Measurements from ENCODE around the gene DDAH2.

Gene DDAH2

GRCh38 chr6:31760790-31761189 is 31.7 kb upstream of the DDAH2 start:
- DNase-seq: no peak

GRCh38 chr6:31758281-31758680 is 29.2 kb upstream of the DDAH2 start:
- DNase-seq: no peak

DNA sequence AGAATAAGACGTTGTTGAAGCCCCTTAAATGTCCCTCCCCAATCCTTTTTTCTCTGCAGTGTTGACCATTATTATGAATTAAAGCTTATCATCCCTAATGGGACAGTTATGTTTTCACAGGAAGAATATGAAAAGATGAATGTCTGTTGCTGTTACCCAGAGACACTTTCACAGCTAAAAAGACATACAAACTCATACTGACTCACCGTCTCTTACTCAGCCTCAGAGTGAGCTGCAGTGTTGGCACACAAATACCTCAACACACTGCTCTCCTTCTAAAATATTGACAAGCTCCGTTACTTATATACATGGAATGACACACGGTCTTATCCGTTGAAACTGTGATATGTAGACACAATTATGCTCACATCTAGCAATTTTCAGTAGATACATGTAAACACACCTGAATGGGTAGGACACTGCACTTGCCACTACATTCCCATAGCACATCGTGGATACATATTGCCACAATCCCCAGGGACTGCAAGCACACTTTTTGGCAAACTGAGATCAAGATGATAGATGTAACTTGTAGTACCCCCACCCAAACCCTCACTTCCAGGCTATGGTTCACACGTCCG is 23.7 kb upstream of the DDAH2 start:
- DNase-seq: no peak

DNA sequence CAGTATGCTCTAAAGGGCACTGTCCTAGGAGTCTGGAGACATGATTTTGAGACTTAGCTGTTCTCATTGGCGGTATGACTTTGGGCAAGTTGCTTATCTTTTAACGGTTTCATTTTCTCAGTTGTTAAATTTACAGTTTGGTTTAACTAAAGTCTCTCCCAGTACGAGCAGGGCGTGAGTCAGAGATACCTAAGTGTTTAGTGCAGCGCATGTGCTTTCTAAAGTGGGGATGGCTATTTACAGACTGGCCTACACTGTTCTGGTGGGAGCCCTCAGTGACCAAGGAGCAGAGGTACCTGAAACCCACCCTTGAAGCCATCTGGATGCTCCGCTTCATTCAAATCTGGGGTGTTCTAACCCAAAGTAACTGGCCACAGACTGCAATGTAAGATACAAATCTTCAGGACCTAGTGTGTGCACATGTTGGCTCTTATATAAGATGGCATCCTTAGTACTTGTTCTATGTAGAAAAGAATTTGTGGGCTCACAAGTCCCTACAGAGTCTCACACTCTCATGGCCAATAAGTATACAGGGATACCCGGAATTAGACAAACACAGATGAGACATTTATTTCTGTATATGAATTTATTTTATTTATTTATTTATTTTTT is 21.4 kb upstream of the DDAH2 start:
- DNase-seq: no peak

DNA sequence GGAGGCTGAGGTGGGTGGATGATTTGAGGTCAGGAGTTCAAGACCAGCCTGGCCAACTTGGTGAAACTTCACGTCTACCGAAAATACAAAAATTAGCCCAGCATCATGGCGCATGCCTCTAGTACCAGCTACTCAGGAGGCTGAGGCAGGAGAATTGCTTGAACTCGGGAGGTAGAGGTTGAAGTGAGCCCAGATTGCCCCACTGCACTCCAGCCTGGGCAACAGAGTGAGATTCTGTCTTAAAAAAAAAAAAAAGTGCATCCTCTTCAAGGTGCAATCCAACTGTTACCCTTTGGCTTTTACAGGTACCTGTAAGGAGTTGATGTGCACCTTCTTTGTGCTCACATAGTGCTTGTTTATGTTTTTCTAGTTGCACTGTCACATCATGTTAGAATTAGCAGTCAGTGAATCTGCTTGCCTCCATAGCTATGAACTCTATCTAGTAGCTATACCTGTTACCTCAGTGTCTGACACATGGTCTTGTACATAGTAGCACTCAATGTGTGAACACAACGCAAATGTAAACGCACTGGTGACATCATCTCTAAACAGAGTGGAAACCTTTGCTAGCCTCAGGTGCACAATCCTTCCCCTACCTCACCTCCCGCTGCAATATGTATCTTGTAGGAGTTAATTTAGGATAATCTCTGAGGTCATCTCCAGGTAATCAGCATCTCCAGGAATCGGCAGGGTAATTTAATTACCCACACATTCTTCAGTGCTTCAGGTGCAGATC is 20.4 kb upstream of the DDAH2 start:
- DNase-seq: no peak

DNA sequence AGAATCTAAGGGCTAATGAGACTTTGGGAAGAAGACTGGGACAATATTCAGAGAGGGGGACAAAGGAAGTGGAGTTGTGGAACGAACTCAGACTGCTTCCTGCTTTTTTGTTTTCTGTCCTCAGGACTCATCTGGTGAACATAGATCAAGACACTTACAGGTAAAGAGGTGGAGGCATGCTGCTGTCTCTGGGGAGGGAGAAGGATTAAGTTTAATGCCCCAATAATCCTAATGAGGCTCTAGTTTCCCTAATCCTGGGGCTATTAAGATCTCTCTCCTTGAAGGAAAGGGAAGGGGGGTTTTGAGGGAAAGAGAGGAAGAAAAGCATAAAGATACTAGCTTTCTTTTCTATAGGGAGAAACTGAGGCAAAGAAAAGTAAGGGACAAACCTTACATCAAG is 15.3 kb upstream of the DDAH2 start:
- no peak for DNase-seq

- DNase-seq: no peak
Measured at GRCh38 chr6:31742894-31743293, 13.8 kb upstream of the DDAH2 start.

GRCh38 chr6:31741815-31742214 is 12.7 kb upstream of the DDAH2 start:
- DNase-seq: no peak

DNA sequence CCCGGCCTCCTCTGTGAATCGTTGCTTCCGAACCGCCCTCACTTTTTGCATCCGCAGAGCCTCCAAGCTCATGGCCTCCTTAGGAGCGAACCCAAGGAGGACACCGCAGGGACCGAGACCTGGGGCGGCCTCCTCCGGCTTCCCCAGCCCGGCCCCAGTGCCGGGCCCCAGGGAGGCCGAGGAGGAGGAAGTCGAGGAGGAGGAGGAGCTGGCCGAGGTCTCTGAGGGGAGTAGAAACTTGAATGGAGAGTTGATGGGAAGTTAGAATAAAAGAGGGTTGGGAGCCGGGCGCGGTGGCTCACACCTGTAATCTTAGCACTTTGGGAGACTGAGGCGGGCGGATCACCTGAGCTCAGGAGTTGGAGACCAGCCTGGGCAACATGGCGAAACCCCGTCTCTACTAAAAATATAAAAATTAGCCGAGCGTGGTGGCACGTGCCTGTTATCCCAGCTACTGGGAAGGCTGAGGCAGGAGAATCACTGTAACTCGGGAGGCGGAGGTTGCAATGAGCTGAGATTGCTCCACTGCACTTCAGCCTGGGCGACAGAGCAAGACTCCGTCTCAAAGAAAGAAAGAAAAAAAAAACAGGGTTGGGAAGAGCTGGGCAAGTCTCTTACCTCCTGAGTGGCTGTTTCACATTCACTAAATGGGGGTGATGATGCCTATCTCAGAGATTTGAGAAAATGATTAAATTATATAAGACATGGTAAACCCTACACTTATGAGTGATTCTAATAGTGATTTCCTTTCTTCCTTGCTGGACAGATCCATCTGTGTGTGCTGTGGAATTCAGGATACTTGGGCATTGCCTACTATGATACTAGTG is 11.5 kb upstream of the DDAH2 start:
- no peak for DNase-seq

DNA sequence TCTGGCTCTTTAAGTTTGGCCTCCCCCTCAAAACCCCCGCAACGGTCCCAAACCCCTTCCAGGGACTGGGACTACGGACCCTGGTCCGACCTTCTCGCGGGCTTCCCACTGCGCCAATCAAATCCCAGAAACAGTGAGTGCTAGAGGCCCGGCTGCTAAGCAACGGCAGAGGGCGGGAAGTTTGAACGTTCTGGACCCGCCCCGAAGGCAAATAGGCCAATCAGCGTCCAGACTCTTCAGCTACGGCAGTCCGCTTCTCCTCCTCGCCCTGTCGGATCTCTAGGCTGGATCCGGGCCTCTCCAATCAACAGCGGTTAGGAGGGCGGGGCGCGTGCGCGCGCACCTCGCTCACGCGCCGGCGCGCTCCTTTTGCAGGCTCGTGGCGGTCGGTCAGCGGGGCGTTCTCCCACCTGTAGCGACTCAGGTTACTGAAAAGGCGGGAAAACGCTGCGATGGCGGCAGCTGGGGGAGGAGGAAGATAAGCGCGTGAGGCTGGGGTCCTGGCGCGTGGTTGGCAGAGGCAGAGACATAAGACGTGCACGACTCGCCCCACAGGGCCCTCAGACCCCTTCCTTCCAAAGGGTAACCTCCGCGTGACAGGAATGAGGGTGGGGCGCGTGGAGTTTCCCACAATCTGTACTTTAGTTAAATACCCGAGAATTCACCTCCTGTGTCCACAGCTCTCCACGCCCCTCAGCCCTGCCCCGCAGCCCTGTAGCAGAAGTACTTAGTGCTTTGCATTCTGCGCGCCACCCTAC is 10.7 kb upstream of the DDAH2 start, which contains the start of gene MSH5:
MSH5 (plus strand) TSS at position 367 of the 758 bp plus-strand sequence. CDS start 462 bp downstream, outside the sequence.
- peak; percentile 88 for DNase-seq

- peak; percentile 46 for DNase-seq
Measured at GRCh38 chr6:31737991-31738979, 9.2 kb upstream of the DDAH2 start.

- DNase-seq: no peak
Measured at GRCh38 chr6:31737315-31737990, 8.4 kb upstream of the DDAH2 start.

DNA sequence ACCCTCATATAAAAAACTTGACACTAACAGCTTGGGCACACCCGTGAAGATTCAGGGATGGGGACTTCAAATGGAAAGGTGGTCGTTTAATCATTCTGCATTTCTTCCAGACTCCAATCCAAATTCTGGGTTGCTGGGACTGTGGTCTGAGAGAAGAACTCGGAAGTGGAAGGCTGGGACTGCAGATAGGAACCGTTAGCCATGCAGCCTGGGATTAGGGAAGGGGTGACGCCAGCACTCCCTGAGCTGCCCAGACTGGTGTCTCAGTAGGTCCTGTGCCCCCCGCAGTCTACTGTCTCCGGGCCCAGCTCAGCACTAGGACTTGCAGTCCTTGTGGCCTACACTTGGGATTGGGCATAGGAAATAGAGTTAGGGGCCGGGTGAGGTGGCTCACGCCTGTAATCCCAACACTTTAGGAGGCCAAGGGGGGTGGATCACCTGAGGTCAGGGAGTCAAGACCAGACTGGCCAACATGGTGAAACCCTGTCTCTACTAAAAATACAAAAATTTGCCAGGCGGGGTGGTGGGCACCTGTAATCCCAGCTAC is 7.7 kb upstream of the DDAH2 start:
- no peak for DNase-seq

DNA sequence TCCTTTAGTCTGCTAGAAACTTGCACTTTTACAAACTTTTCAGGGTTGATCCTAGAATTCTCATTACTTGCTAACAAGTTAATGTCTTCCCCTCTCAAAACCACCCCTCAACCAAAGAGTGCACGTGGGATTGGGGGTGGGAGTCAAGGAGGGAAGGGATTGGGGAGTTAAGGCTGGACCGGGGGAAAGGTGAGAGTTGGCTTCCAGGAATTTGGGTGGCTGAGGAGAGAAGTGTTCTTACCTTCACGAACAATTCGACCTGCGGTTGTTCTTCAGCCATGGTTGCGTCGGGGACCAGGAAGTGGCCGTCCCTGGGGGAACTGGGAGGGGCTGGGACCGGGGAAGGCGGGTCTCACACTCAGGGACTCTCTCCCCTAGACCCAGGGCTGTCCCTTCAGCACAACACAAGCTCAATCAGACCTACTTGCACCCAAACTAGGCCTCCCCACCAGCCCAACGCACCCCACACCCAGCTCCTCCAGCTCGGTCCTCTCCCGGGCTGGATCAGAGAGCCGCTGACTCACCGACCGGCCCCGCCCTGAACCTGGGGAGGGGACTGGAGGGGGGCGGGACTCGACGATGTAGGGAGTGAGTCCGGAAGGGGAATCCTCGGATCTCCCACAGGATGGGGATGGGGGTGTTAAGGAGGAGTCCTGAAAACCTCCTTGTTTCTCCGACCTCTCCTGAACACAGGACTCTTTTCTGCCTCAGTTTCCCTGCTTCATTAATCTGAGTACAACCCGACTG is 7.1 kb upstream of the DDAH2 start, which contains the start of gene CLIC1:
CLIC1 (minus strand) TSS at position 510 of the 747 bp plus-strand sequence; CDS start at position 280, 230 bp downstream.
- peak; percentile 67 for DNase-seq

DNA sequence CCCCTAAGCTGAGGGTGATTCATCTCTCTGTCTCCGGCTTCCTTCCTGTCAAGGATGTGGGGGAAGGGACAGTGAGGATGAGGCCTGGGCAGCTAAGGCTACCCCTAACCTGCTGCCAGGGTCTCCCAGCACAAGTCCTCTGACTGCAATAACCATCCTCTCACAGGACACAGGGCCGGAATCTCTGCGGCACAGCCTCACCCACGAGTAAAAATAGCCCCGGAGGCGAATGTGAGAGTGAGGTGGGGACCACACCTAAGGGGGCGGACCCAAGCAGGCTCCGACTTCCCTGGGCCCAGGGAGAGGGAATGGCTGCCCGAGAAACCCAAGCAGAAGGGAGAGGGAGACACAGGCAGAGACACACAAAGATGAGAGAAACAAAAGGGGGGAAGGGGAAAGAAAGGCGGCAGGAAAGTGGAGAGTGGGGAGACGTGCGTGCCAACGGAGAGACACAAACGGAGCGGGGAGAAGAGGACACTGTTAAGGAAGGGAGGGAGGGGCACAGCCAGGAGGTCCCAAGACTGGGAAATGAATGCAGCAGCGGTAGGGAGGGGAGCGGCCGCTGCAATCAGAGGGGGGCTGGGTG is 5.8 kb upstream of the DDAH2 start:
- peak; percentile 37 for DNase-seq

DNA sequence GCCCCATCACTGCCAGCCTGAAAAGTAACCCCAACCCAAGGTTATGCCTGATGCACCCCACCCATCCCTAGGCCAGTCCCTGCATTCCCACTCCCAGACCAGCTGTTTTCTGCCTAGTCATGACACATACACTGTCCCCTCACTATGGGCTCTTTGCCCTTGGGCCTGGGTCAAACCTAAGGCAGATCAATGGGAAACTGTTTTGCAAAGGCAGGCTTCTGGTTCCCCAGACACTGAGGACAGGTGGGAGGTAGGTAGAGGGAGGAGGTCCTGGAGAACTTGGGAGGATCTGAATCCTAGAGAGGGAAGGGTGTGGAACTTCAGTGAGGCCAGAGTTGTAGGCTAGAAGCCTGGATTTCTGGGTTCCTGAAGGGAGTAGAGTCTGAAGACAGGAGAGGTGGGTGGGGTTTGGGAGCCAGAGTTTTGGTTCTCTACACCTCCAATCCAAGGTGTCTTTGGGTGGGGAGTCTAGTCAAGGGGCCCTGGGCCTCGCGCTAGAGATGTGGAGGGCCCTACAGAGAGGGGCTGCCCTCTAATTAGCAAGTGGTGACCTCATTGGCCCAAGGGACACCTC is 5.2 kb upstream of the DDAH2 start:
- no peak for DNase-seq

GRCh38 chr6:31733734-31734133 is 4.6 kb upstream of the DDAH2 start:
- DNase-seq: no peak

- DNase-seq: no peak
Measured at GRCh38 chr6:31732029-31732428, 2.9 kb upstream of the DDAH2 start.

Data from T-helper 9 cell (primary cell).